OCI-LY3 (cell line): ENCODE data around the gene SULT2B1.

Experiments
- EZH2phosphoT487 ChIP-seq: fragments of 200-600 bp; shearing (Covaris generic); IDR thresholded peaks from 2 replicates; pipeline ENCODE4 v1.6.1; 2018; ENCODE audit warnings: antibody characterized with exemption, mixed run types, low read depth
- TF ChIP-seq, protein P1 (sequence below): fragments of 200-600, 300-600 bp; sonication (generic); IDR thresholded peaks from 2 replicates; pipeline ENCODE4 v1.5.1; 2014; ENCODE audit warnings: antibody characterized with exemption, low read length, low read depth

GRCh38 chr19:48549380-48549779 is 2.6 kb upstream of the SULT2B1 start:
- TF ChIP-seq, protein P1, sequence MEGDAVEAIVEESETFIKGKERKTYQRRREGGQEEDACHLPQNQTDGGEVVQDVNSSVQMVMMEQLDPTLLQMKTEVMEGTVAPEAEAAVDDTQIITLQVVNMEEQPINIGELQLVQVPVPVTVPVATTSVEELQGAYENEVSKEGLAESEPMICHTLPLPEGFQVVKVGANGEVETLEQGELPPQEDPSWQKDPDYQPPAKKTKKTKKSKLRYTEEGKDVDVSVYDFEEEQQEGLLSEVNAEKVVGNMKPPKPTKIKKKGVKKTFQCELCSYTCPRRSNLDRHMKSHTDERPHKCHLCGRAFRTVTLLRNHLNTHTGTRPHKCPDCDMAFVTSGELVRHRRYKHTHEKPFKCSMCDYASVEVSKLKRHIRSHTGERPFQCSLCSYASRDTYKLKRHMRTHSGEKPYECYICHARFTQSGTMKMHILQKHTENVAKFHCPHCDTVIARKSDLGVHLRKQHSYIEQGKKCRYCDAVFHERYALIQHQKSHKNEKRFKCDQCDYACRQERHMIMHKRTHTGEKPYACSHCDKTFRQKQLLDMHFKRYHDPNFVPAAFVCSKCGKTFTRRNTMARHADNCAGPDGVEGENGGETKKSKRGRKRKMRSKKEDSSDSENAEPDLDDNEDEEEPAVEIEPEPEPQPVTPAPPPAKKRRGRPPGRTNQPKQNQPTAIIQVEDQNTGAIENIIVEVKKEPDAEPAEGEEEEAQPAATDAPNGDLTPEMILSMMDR, result no peak
- no peak for TF ChIP-seq EZH2phosphoT487
